Measurements from ENCODE around the gene CRYL1. TPM values are rescaled to one million over a fixed set of nuclear protein-coding genes. Genes with fewer than 3 reads are reported as not detected.

Gene CRYL1
- 100 to 1,000 TPM; 119 to 146 (median 133) TPM for polyA plus RNA-seq (ENCODE audit: insufficient read length in 4 of 4)

DNA sequence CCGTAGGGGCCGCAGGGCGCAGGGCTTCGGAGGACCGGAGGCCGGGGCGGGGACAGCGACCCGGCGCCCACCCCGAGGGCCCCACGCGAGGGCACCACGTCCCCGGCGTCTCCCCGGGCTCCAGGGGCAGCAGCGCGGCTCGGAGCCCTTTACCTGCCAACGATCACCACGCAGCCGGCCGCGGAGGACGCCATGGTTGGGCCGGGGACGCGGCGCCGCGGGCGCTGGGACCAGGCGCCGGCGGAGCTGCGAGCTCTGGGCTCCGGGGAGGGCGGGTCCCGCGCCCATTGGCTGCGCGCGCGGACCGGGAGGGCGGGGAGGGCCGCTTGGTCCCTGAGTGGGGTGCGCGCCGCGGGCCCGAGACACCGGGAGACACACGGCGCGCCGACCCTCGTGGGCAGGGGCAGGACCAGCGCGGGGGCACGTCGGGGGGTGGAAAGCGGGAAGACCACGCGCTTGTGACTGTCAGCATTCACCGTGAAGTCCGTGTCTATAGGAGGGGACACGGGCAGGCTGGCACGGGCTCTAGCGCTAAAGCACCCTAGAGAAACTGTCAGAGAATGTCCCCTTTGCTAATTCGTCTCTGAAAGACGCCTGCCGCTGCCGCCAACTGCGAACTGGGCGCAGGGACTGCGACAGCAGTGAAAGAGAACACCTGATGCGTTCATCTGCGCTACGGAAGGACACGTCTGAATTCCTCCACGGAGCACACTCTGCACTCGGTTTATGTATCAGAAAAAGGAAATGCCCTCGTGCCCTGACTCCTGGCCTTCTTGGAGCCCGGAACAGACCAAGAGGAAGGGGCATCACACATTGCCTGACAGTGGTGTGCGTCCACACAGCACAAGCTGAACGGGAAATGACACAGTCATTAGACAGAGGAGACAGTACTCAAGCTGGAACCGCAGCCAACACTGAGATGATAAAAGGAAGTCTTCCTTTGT lies at the start of gene CRYL1:
TSS of gene CRYL1 (minus strand) at position 257 of the 944 bp plus-strand sequence. CDS start at position 194, 63 bp downstream.
- DNase-seq (ENCODE audit: low read depth in 4 of 4, low spot score in 2 of 4) = peak in 1 of 4 donors; percentile 53

DNA sequence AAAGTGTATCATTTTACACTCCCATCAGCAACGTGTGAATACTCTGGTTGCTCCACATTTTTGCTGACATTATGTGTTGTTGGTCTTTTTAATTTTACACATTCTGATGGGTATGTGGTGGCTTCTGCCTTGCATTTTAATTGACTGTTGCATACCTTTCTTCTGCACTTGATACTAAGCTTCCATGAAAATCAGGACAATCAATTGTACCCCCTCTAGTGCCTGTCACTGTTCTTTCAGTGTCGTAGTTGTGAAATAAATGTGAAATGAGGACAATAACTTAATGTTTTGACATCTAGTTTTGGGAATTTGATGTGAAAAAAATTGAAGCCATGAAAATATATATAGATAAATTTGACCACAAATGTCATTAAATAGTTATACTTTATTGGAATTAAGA lies 48.0 kb upstream of the CRYL1 start:
- no peak for DNase-seq (ENCODE audit: low read depth in 4 of 4, low spot score in 2 of 4)

DNA sequence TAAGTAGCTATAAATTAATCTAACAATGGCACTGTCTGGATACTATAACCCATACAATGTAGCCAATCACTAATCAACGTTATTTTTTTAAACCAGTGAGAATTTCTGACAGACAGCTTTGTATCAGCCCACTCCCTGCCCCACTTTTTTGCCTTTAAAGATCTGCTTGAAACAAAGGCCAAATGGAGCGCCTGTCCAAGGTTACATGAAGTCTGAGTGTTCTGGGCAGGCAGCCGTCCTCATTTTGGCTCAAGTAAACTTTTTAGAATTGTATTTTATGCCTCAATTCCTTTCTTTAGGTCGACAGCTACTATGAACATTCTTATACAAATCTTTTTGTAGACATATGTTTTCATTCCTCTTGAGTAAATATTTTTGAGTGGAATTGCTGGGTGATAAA lies 47.5 kb upstream of the CRYL1 start:
- DNase-seq (ENCODE audit: low read depth in 4 of 4, low spot score in 2 of 4) = no peak

DNA sequence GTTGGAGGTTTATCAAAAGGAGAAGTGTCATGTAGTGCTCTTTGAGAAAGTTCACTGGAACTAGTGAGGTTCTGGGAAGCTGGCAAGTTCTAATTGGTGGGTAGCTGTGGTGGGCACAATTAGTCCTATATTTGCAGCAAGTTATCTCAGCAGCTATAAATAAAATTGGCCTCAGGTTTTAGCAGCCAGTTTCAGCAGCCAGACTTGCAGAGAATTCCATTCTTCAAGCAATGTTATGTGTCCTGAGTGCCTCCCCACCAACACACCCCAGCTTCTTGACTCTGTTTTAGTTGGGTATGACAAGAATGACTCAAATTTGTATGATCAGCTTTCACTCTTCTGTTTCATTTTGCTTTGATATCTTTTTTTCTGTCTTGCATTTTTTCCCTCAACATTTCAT lies 46.0 kb upstream of the CRYL1 start:
- no peak for DNase-seq (ENCODE audit: low read depth in 4 of 4, low spot score in 2 of 4)

DNA sequence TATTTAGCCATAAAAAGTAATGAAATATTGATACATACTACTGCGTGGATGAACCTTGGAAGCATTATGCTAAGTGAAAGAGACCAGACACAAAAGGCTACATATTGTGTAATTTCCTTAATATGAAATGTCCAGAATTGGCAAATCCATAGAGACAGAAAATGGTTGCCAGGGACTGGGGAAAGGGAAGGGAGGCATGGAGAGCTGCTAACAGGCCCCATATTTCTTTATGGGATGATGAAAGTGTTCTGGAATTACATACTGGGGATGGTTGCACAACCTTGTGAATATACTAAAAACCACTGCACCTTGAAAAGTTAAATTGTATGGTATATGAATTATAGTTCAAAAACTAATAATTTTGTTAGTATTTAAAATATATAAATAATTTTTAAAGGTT lies 44.9 kb upstream of the CRYL1 start:
- no peak for DNase-seq (ENCODE audit: low read depth in 4 of 4, low spot score in 2 of 4)

DNA sequence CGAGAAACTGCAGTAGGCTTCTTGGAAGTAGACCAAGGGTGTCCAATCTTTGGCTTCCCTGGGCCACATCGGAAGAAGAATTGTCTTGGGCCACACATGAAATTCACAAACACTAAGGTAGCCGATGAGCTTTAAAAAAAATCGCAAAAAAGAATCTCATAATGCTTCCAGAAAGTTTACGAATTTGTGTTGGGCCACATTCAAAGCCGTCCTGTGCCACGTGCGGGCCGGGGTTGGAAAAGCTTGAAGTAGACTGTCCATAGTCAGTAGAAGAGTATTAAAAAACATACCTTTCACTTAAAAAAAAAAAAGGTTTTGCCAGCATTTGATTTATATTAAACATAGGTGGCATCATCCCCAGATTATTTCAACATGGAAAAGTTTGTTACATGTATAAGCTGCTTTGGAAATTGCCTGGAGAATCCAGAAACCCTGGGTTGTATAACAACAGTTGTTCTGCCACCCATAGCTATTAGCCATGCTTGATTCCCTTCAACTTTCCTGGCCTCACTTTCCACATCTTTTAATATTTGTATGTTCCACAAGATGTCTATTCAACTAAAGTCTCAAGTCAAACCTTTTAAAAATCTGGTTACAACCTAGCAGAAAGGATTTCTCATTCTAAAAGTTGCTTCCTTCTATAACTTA lies 42.3 kb upstream of the CRYL1 start:
- no peak for DNase-seq (ENCODE audit: low read depth in 4 of 4, low spot score in 2 of 4)

GRCh38 chr13:20566898-20567874 lies 41.5 kb upstream of the CRYL1 start, which contains the start of gene IFT88:
Gene IFT88 (plus strand): TSS chr13:20567157. CDS start chr13:20574386, 7,229 bp downstream.
- peak; percentile 80 to 88 (median 82) for DNase-seq (ENCODE audit: low read depth in 4 of 4, low spot score in 2 of 4)

- peak in 2 of 4 donors; percentile 63 to 75 for DNase-seq (ENCODE audit: low read depth in 4 of 4, low spot score in 2 of 4)
Measured at GRCh38 chr13:20566468-20566897, 40.8 kb upstream of the CRYL1 start.

DNA sequence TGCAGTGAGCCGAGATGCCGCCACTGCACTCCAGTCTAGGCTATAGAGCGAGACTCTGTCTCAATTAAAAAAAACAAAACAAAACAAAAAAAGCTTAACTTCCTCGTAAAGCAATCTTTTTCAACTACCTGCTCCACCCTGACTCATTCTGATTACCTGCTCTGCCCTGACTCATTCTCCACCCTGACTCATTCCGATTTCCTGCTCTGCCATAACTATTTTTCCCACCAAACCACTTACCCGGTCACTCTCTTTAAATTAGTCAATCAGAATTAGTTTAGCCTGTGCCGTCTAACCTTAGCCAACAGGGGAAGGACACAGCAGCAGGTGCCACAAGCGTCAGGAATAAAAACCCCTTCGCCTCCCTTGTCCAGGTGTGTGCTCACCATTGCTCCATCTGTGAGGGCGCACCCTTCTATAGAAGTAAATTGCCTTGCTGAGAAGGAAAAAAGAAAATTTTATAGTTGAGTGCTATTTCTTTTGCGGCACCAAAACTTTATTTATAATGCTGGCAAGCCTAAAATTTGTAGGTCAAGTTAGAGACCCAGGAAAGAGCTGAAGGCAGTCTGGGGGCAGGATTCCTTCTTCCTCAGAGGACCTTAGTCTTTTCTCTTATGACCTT lies 39.6 kb upstream of the CRYL1 start:
- DNase-seq (ENCODE audit: low read depth in 4 of 4, low spot score in 2 of 4) = no peak

- no peak for DNase-seq (ENCODE audit: low read depth in 4 of 4, low spot score in 2 of 4)
Measured at GRCh38 chr13:20561741-20562140, 36.1 kb upstream of the CRYL1 start.

DNA sequence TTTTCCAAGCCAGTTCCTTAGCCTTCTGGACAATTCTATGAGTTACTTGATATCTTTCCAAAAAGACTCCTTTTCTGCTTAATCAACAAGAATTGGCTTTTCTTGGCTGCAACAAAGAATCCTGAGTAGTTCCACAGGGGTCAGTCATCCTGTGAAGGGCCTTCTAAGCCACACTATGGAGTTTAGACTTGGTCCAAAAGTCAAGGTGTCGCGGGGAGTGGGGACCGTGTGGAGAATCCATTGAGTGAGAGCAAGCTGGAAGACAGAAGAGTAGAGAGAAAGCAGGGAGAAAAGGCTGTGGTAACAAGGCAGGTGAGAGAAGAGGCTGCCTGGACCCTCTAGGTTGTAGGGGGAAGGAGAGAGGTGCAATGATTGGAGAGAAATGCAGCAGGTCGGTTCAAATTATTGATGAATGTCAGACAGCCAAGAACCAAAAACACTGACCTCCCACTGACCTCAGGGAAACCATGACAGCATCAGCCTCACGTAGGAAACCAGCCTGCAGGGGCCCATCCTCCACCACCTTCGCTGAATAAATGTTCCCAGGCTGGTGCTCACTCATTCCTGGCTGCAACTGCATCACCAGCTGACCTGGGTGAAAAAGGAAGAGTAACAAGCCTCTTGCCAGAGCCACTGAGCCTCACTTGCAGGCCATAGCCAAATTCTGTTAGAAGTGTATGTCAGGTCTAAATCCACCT lies 34.2 kb upstream of the CRYL1 start:
- no peak for DNase-seq (ENCODE audit: low read depth in 4 of 4, low spot score in 2 of 4)

GRCh38 chr13:20558982-20559381 lies 33.3 kb upstream of the CRYL1 start:
- DNase-seq (ENCODE audit: low read depth in 4 of 4, low spot score in 2 of 4) = no peak

GRCh38 chr13:20553311-20553710 lies 27.7 kb upstream of the CRYL1 start:
- no peak for DNase-seq (ENCODE audit: low read depth in 4 of 4, low spot score in 2 of 4)

DNA sequence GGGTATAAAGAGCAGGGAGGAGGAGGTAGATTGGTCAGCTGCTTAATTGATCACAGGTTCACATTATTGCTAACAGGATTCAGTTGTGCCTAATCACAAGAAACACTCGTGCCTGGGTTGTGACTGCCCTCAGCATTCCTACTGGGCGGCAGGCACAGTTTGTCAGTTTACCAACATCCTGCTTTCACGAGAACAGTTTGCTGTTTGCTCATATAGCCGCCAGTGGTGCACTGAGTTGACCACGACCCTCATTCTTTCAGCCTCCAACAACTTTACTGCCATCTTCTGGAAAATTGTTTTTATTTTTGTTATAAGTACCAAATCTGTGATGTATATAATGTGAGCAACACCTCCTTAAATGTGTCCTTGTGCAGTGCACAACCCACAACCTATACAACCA lies 25.1 kb upstream of the CRYL1 start:
- DNase-seq (ENCODE audit: low read depth in 4 of 4, low spot score in 2 of 4) = no peak

DNA sequence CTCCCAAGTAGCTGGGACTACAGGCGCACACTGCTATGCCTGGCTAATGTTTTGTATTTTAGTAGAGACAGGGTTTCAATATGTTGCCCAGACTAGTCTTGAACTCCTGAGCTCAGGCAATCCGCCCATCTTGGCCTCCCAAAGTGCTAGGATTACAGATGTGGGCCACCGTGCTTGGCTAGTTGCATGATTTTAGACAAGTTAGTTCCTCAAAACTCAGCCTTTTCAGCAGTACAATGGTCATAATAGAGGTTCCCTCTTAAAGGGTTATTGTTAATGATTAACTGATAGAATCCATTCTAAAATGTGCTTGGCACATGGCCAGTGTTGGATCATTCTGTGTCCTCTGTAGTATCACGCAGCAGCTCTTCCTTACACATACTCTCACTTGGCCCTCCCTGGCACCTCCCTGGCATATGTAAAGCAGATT lies 21.8 kb upstream of the CRYL1 start:
- no peak for DNase-seq (ENCODE audit: low read depth in 4 of 4, low spot score in 2 of 4)

GRCh38 chr13:20546556-20546955 lies 20.9 kb upstream of the CRYL1 start:
- no peak for DNase-seq (ENCODE audit: low read depth in 4 of 4, low spot score in 2 of 4)

- DNase-seq (ENCODE audit: low read depth in 4 of 4, low spot score in 2 of 4) = no peak
Measured at GRCh38 chr13:20544201-20544923, 18.7 kb upstream of the CRYL1 start.

DNA sequence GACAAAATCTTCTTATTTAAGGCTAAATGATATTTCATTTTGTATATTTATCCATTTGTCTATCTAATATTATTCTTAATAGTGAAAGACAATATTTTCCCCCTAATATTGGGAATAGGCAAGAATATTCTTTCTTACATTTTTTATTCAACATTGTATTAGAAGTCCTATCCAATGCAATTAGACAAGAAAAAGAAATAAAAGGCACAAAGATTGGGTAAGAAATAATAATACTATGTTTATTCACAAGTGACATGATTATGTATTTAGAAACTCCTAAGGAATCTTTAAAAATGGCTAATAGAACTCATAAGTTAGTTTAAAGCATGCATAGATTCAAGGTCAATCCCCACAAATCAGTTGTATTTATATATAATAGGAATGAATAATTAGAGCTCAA lies 11.3 kb upstream of the CRYL1 start:
- no peak for DNase-seq (ENCODE audit: low read depth in 4 of 4, low spot score in 2 of 4)

All from left renal cortex interstitium (tissue), 4 donors.